Measurements from ENCODE around the gene RHBDL1. TPM values are rescaled to one million over a fixed set of nuclear protein-coding genes. Genes with fewer than 3 reads are reported as not detected.

Gene RHBDL1
- total RNA-seq, 1 experiment from 2014 or later: 12.7 TPM

DNA sequence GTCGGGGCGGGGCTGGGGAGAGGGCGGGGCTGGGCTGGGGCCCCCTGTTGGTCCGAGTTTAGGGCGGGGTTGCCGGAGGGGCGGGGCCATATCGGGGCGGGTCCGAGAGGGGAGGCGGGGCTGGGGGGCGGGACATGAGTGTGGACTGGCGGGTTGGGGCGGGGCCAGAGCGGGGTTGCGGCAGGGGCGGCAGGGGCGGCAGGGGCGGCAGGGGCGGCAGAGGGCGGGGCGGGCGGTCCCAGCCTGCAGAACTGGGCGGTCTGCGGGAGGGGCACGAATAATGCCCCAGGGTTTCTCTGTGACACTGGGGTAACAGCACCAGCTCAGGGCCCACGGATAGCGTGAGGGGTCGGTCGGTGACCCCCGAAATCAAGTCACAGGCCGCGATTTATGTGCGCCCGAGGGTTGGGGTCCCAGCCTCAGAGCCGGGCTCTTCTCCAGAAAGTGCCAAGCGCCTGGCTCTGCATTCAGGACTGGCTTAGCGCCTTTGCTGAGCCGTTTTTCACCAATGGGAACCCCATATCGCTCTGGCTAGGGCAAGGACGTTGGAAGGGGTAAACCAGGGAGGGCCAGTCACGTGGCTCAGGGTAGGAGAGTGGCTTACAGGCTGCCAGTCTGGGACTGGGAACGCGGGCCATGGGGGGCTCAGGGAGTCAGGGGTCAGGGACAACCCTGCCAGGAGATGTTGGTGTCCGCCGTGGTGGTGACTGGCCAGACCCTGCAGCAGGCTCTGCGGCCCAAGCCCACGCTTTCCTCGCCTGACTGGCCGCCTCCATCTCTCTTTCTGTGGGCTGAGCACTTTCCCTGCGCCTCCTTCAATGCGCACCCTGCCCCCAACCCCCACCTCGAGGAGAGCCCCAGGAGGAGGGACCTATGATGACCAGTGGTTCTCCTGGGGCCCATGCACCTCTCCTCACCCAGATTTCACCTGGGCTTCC, 38.1 kb upstream of the RHBDL1 start:
- intact Hi-C loops (cut with micrococcal nuclease): no loop called here
- ChIA-PET CTCF (no interaction called here), POLR2A (interaction anchor here (1.1 kb wide), 1 partner anchor 236 kb away, joined by 3 read pairs; the partner anchor contains the start of gene DECR2), RAD21 (ENCODE audit: low non-redundant PET in 1 of 2, low total read pairs in 2 of 2, uncharacterized antibody in 2 of 2, unreplicated experiment in 2 of 2) (no interaction called here)
- Histone ChIP-seq H2AFZ (ENCODE audit: low read depth, low read length, poor library complexity, severe bottlenecking) (no peak overlapping the region), H3K36me3 (ENCODE audit: control insufficient read depth in 1 of 2, insufficient read depth in 2 of 2, low read length in 2 of 2) (no peaks in the 10 kb centered on the region), H3K79me2 (ENCODE audit: insufficient read depth, low read length) (peaks cover 15% of the 10 kb centered on the region; the same call in 1 of the 2 replicates), H3K4me3 (replicated peaks in 1 of 2; ENCODE audit: low read depth in 1 of 2, low read length in 2 of 2) (peak overlapping the region; percentile 61 to 67), H3K9me3 (ENCODE audit: control insufficient read depth in 1 of 2, insufficient read depth in 1 of 2, low read depth in 1 of 2, low read length in 2 of 2) (no peaks in the 10 kb centered on the region), H3K4me1 (ENCODE audit: control insufficient read depth in 1 of 2, insufficient read depth in 2 of 2, low read length in 2 of 2) (peaks cover 0 to 14% of the 10 kb centered on the region in 2 experiments; a peak in 2 of 4 replicates), H3K27me3 (ENCODE audit: insufficient read depth, low read length) (no peaks in the 10 kb centered on the region), H3K4me2 (ENCODE audit: low read length) (peak overlapping the region; percentile 76), H4K20me1 (ENCODE audit: insufficient read depth) (no peaks in the 10 kb centered on the region), H3K9me2 (ENCODE audit: insufficient read depth) (no peaks in the 10 kb centered on the region), H3K27ac (ENCODE audit: low read depth, low read length) (peak overlapping the region; percentile 72), H3K9ac (ENCODE audit: low read length) (peak overlapping the region; percentile 81)
- TF ChIP-seq, protein P1, sequence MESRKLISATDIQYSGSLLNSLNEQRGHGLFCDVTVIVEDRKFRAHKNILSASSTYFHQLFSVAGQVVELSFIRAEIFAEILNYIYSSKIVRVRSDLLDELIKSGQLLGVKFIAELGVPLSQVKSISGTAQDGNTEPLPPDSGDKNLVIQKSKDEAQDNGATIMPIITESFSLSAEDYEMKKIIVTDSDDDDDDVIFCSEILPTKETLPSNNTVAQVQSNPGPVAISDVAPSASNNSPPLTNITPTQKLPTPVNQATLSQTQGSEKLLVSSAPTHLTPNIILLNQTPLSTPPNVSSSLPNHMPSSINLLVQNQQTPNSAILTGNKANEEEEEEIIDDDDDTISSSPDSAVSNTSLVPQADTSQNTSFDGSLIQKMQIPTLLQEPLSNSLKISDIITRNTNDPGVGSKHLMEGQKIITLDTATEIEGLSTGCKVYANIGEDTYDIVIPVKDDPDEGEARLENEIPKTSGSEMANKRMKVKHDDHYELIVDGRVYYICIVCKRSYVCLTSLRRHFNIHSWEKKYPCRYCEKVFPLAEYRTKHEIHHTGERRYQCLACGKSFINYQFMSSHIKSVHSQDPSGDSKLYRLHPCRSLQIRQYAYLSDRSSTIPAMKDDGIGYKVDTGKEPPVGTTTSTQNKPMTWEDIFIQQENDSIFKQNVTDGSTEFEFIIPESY (IDR thresholded peaks at IDR 0.05; ENCODE audit: extremely low read depth, insufficient replicate concordance, low read length): no peak
- TF ChIP-seq ZFX (IDR thresholded peaks at IDR 0.05) (no peak), RAD21 (IDR thresholded peaks at IDR 0.05; ENCODE audit: low read depth) (no peak)
- DNase-seq (ENCODE audit: low read depth, low spot score): no peak
- ATAC-seq: peak; percentile 50
- no TSS peak for BruUV-seq (replicated peaks)

DNA sequence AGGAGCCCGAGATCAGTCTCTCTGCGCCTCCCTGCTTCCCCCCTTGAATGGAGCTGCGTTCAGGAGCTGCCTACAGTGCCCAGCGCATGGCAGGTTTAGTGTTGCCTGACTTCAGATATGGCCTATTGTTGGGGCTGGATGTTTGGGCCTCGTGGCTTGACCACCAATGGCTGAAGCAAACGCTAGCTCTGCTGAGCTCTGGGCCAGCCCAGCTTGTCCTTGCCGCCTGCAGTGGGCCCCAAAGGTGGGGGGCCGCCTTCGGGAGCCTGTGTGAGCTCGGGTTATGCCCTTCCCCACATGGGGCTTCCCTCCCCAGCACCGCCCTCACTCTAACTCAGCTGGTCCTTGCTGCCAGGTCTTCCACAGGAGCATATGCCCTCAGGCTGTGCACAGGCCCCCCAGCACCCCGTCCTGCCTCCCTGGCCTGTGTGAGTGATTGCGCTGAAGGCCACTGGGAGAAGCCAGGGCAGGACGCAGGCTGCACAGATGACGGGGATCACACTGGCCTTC, 37.4 kb upstream of the RHBDL1 start:
- no peak for TF ChIP-seq RAD21 (IDR thresholded peaks at IDR 0.05; ENCODE audit: low read depth)
- TF ChIP-seq SIN3A (IDR thresholded peaks at IDR 0.05; ENCODE audit: low read depth): no peak
- TF ChIP-seq, protein P2, sequence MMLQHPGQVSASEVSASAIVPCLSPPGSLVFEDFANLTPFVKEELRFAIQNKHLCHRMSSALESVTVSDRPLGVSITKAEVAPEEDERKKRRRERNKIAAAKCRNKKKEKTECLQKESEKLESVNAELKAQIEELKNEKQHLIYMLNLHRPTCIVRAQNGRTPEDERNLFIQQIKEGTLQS (IDR thresholded peaks at IDR 0.05): no peak
- no peak for TF ChIP-seq POLR2A (IDR thresholded peaks at IDR 0.05; ENCODE audit: borderline replicate concordance, extremely low read depth, insufficient read depth, insufficient read length)
- no peak for TF ChIP-seq YY1 (IDR thresholded peaks at IDR 0.05; ENCODE audit: extremely low read depth, insufficient replicate concordance, low read depth, low read length)
- RAD21 ChIA-PET (ENCODE audit: low non-redundant PET in 1 of 2, low total read pairs in 2 of 2, uncharacterized antibody in 2 of 2, unreplicated experiment in 2 of 2): no interaction called here
- Histone ChIP-seq H3K9ac (ENCODE audit: low read length) (no peak overlapping the region), H3K27me3 (ENCODE audit: insufficient read depth, low read length) (no peaks in the 10 kb centered on the region), H3K9me3 (ENCODE audit: control insufficient read depth in 1 of 2, insufficient read depth in 1 of 2, low read depth in 1 of 2, low read length in 2 of 2) (no peaks in the 10 kb centered on the region), H3K9me2 (ENCODE audit: insufficient read depth) (no peaks in the 10 kb centered on the region), H3K36me3 (ENCODE audit: control insufficient read depth in 1 of 2, insufficient read depth in 2 of 2, low read length in 2 of 2) (no peaks in the 10 kb centered on the region), H2AFZ (ENCODE audit: low read depth, low read length, poor library complexity, severe bottlenecking) (no peak overlapping the region), H4K20me1 (ENCODE audit: insufficient read depth) (no peaks in the 10 kb centered on the region), H3K4me3 (replicated peaks in 1 of 2; ENCODE audit: low read depth in 1 of 2, low read length in 2 of 2) (no peak overlapping the region), H3K4me1 (ENCODE audit: control insufficient read depth in 1 of 2, insufficient read depth in 2 of 2, low read length in 2 of 2) (peaks cover 0 to 21% of the 10 kb centered on the region in 2 experiments; a peak in 3 of 4 replicates), H3K27ac (ENCODE audit: low read depth, low read length) (no peak overlapping the region), H3K79me2 (ENCODE audit: insufficient read depth, low read length) (peaks cover 19% of the 10 kb centered on the region; the same call in 1 of the 2 replicates), H3K4me2 (ENCODE audit: low read length) (0 out of 2 replicates have a peak overlapping the region, but pooled peaks have one; percentile 56)
- intact Hi-C loops (cut with micrococcal nuclease): no loop called here
- BruUV-seq (replicated peaks): no TSS peak
- POLR2A ChIA-PET: no interaction called here
- no peak for ATAC-seq
- CTCF ChIA-PET: no interaction called here
- DNase-seq (ENCODE audit: low read depth, low spot score): no peak

All from HCT116 (cell line).